Stimulated activated CD8-positive, alpha-beta memory T cell treated with anti-CD3 and anti-CD28 coated beads, Interleukin-4, amount 100 ng/mL, for 1 hour (primary cell): ENCODE data around the gene MCRS1.
"Not testable (repeated sequence)": the region's sequence is repeated elsewhere in the genome, so short reads cannot be mapped to it uniquely, and the experiment has no call there.

ENCODE experiments used
- DNase-seq, 2 donors: peaks; one replicate each; pipeline ENCODE4 v3.0.0-alpha.2; 2020; ENCODE audit warnings: low read depth in 2 of 2, low spot score in 1 of 2

MCRS1 gene, protein sequence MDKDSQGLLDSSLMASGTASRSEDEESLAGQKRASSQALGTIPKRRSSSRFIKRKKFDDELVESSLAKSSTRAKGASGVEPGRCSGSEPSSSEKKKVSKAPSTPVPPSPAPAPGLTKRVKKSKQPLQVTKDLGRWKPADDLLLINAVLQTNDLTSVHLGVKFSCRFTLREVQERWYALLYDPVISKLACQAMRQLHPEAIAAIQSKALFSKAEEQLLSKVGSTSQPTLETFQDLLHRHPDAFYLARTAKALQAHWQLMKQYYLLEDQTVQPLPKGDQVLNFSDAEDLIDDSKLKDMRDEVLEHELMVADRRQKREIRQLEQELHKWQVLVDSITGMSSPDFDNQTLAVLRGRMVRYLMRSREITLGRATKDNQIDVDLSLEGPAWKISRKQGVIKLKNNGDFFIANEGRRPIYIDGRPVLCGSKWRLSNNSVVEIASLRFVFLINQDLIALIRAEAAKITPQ

DNA sequence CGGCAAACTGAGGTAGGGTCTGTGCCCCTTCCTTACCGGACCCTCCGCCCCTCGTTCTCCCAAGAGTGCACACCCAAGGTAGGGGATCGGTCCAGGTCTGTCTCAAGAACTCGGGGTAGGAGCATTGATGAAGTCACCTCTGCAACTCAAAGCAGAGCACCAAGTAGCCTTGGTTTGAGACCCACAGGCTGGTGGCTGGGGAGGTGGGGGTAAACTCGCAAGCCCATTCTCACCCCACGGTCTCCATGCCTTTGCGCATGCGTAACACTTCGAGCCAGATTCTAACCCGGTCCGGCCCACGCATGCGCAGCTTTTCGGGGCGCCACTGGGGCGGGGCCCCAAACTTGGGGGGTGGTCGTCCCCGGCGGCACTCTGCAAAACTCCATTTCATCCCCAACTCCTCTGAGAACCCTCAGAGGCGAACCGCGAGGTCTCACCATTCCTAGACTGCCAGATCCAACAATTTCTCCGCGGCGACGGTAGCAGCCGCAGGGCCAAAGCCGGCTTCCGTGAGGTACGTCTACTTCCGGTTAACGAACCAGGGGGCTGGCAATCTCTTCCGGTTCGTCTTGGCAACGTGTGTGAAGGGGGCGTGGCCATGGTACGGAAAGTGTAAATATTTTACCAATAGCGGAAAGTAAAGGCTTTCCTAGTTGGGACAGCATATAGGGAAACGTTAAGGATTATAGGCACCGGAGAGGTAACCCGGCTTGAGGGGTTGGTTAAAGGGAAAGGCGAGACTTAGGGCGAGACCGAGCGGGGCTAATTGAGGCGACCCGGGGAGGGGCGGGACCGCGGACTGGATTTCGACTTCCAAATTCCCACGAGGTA is at the start of gene MCRS1:
MCRS1 (minus strand) TSS at position 532 of the 831 bp plus-strand sequence. CDS start 1,411 bp downstream, outside the sequence.
- peak; percentile 80 for DNase-seq

DNA sequence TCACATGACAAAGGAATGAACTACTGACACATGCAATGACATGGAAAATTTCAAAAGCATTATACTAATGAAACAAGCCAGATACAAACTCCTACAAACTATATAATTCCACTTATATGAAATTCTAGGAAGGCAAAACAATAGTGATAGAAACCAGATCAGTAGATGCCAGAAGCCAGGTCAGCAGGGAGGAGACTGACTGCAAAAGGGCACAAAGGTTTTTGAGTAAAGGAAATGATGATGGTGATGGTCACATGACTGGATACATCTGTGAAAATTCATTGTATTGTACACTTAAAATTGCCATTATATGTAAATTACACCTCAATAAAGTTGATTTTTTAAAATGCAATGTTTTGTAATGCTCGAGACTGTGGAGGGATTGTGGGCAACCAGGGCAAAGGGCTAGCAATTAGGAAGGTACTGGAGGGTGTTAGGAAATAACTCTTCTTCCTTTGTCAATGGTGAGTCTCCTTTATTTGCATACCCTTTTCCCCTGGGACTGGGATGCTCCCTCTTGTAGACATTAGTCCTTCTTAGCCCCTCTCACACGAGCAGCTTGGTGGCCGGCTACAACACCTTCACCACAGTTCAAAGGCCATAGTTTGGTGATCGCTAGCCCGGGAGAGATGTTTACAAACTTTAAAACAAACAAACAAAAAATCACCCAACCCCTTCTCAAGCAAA is 48.7 kb upstream of the MCRS1 start:
- no peak for DNase-seq

DNA sequence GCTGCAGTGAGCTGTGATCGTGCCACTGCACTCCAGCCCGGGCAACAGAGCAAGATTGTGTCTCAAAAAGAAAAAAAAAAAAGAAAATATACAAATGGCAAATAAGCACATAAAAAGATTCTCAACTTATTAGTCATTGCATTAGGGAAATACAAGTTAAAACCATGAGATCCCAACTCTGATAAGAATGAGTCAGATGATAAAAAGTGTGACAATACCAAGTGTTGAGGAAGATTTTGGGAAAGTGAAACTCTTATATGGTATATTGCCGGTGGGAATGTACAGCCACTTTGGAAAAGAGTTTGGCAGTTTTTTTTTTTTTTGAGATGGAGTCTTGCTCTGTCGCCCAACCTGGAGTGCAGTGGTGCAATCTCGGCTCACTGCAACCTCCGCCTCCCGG is 47.8 kb upstream of the MCRS1 start:
- no peak for DNase-seq

DNA sequence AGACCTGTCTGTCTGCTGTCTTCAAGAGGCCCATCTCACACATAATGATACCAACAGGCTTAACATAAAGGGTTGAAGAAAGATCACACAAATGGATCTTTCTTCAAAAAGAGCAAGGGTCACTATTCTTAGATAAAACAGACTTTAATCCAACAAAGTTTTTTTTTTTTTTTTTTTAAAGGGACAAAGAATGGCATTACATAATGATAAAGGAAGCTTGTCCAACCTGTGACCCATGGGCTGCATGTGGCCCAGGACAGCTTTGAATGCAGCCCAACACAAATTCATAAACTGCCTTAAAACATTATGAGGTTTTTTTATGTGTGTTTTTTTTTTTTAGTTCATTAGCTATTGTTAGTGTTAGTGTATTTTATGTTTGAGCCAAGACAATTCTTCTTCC is 44.3 kb upstream of the MCRS1 start:
- DNase-seq: no peak

DNA sequence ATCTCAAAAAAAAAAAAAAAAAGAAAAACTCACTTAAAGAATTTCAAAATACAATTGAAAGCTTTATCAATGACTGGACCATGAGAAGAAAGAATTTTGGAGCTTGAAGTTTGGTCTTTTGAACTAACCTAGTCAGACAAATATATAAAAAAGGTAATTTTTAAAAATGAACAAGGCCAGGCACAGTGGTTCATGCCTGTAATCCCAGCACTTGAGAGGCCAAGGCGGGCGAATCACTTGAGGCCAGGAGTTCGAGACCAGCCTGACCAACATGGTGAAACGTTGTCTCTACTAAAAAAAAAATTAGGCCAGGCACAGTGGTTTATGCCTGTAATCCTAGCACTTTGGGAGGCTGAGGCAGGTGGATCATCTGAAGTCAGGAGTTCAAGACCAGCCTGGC is 42.8 kb upstream of the MCRS1 start:
- DNase-seq: not testable (repeated sequence)

DNA sequence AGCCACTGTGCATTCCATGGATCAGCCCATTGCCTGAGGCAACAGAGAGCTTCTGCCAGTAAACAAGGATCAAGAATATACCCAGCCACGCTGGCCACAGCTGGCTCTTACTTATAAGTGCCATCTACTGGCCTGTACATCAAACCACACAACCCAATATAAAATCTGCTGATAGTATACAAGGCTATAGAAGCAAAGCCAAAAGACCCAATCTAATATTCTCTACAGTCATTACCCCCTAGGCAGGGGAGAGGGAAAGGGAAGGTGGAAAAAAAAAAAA is 41.9 kb upstream of the MCRS1 start:
- no peak for DNase-seq

DNA sequence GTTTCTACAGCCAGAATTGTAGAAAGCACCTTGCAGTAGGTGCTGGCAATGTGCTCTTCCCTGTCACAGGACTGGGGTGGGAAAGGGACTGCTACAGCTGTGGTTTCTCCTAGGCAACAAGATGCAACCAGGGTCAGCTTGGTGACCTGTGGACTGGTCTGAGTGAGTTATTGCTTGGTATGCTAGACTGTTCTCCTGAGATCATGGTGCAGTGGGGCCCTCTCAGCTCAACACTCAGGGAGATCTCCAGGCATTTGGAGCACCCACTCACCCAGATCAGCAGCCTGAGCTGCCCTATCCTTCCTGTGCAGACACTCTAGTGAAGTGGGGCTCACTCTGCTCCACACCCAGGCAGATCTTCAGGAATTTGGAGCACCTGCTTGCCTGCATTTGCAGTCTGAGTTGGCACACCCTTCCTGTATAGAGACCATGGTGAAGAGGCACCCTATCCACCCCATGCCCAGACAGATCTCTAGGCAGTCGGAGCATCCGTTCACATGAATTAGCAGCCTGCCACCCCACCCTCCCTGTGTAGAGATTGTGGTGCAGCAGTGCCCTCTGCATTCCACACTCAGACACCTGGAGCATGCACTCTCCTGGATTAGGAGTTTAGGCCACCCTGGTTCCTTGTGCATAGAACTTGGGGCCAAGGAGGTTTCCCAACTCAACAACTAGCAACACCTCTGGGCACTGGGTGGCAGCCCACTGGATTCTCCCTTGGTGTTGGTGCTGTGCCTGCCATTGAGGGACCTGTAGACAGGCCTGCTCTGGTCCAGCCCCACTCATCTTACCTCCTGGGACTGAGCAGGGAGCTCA is 41.3 kb upstream of the MCRS1 start:
- no peak for DNase-seq

DNA sequence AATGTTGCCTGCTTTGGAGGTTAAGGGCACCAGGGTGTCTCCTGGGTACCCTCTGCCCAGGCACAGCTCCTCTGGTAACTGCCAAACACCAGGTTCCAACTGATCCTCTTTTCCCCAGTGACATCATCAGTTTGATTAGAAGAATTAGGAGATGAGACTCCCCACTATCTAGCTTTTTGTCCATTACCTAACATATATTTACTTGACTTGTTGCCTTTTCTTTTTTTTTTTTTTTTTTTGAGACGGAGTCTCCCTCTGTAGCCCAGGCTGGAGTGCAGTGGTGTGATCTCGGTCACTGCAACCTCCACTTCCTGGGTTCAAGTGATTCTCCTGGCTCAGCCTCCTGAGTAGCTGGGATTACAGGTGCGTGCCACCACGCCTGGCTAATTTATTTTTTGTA is 37.6 kb upstream of the MCRS1 start, which contains the start of gene FAM186B:
FAM186B (minus strand) TSS at position 101 of the 400 bp plus-strand sequence. CDS start 162 bp downstream, outside the sequence.
- DNase-seq: not testable (repeated sequence)

DNA sequence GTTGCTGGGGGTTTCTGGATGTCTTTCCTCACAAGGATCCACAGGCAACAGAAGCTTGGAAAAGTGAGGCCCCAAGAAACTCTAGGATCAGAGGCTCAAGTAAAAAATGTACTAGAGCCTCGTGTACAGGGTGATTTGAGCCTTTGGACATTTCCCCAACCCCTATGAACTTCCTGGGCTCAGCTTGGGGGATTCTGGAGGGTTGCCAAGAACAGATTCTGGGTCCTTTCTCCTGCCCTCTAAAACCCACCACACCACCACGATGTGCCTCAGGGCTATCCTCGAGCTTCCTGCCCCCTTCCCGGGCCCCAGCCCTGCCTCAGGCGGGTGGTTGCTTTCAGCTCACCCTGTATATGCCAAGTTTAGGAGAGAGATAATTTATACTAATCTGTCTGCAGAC is 36.9 kb upstream of the MCRS1 start:
- no peak for DNase-seq

DNA sequence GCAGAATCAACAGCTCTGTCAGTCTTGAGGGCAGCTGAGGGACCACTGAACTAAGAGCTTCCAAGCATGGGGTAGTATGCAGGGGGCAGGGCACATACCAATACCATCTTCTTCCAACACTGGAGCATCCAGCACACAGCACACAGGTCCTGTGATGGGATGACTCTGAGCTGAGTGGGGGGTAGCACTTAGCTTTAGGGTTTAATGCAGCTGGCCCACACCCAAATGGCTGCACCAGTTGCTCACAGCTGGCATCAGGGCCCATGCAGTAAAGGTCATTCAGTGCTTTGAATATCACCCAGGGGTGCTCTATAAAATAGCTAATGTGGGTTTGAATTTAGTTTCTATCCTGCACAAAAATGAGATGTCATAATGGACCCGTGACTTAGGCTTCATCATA is 35.8 kb upstream of the MCRS1 start:
- no peak for DNase-seq

DNA sequence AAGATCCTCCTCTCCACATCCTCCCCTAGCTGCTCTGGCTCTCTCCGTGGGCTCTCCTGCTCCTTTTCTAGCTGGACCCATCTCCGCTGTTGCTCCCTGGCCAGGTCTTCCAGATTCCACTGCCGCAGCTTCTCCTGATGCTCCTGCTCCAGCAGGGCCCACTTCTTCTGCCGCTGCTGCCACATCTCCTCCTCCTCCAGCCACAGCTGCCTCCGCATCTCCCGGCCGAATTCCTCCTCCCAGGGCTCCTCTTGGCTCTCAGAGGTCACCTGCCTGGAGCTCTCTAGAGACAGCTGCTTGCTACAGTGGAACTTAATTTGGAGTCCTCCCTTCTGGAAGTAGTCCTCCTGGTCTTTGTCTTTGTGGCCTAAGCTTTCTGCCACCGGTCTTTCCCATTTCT is 32.0 kb upstream of the MCRS1 start:
- no peak for DNase-seq

DNA sequence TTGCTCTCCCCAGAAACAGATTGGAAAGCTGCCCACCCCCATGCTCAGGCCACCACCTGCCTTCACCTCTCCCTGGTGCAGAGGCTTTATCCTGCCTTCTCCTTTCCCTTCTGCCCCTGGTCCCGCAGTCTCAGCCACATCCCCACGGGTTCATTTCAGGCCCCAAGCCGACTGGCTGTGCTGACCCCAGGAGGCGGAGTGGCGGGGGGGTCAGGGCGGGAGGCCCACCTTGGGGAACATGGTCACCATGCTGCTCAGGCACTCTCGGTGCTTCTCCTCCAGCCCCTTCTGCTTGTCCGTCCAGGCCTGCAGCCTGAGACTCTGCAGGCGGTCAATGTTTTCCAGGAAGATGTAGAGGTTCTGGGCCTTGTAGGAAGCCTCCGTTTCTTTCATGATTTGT is 30.6 kb upstream of the MCRS1 start:
- no peak for DNase-seq

DNA sequence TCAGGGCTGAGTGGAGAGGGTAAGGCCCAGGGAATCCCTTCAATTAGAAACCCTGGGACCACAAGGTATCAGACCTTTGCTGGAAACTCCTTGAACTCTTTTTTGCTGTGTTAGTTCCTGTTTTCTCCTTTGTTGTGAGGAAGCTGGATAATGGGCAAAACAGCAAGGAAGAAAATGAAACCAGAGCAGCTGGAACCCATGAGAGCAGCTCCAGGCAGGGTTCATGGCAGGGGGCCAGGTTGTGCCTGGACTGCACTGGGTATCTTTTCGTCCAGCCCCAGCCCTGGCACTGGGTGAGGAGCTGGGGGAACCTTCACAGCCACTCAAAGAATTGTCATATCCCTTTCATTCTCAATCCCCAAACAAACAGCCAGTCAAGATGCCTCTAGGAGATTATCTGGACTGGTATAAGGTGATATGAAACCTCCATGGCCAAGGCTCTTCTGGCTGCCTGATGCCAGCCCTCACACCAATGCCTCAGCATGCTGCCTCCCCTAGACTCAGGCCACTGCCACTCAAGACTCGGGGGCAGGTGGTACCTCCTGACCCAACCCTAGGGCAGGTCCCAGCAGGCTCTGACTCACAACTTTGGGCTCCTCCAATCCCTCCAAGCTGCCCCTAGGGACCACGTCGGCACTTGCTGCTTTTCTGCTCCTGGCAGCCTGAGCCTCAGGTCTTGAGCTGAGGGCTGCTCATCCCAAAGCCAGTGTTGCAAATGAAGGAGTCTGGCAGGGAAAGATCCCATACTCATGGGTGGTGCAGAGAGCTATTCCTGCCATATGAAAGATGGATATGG is 21.0 kb upstream of the MCRS1 start:
- DNase-seq: no peak

DNA sequence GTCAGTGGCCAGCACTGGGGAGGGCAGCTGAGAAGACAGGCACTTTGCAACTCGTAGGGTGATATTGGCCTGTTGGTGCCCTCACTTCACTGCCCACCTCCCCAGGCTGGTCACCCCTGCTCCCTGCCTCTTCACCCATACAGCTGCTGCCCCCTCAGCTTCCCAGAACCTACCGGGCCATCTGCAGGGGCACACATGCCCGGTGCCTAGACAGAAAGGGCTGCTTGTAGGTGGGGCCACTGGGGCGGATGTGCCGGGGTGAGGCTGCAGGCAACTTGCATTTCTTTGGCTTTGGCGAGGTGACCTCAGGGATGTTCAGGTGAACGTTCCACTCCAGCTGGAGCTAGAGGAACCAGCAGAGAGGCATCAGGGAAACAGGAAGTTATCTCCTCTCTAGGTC is 20.3 kb upstream of the MCRS1 start:
- DNase-seq: no peak

DNA sequence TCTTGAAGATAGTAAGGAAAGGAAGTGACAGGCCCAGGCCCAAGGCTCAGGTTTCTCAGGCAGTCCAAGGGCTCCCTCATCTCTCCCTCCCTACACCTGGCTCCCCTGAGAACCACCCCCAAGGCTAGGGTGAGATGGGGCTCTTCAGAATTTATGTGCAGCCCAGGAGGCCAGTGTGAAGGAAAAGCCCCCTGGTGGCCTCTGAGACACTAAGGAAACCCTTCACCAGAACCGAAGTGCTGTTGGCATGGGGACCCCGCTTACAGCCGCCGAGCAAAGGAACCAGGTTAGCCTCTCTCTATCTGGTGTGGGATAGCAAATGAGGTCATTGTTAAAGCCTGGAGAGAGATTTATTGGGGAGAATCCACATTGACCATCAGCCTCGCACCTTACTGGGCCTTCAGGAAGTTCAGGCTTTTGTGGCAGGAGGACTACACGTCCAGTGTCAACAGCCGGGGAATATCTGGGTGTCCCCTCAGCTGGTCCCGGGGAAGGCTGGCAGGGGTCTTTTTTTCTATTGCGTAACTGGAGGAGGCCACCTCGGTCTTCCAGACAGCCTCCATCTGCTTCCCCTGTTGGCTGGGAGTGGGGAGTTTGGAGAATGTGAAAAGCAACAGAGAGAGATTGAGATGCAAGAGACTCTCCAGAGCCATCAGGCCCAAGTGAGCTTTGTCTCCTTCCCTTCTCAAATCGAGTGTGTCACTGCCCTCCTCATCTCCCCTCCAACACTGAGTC is 19.4 kb upstream of the MCRS1 start:
- no peak for DNase-seq

DNA sequence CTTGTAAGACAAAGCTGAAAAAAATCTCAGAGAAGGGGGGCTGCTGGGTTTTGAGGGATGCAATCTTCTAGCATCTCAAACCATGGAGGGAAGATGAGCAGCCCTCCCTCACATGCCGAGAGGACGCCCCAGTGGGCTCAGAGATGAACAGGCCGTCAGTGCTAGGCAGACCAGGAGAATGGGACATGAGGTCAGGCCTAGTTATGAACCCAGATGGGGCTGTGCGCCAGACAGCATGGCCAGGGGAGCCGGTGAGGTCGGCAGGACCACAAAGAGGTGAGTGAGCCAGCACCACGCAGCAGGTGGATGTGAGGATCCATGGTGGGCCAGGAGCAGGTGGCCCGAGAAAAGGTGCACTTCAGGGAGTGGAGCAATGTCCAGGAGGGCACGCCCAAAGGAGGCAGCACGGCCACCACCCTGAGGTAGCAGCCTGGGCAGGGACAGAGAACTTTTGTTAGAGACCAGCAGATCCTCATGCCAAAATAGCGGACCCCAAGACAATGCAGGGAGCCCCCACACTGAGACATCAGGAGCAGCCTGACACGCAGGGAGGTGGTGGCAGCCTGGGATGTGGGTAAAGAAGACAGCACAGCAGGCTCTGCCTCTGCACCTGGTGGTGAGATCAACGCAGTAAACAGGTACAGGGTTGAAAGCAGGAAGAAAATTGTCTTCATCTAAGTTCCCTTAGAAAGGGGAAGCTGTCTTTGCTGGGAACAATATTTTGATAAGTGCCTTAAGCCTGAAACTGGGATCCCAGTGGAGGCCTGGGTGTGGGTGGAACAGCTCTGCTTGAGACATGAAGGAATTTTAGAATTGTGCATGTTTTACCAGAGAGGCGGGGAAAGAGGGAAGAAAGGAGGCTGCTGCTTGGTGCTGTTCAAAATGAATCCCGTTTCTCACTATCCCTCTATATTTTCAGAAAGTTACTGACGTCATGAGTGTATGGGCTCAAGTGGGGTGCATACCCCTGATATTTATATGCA is 17.8 kb upstream of the MCRS1 start:
- no peak for DNase-seq

DNA sequence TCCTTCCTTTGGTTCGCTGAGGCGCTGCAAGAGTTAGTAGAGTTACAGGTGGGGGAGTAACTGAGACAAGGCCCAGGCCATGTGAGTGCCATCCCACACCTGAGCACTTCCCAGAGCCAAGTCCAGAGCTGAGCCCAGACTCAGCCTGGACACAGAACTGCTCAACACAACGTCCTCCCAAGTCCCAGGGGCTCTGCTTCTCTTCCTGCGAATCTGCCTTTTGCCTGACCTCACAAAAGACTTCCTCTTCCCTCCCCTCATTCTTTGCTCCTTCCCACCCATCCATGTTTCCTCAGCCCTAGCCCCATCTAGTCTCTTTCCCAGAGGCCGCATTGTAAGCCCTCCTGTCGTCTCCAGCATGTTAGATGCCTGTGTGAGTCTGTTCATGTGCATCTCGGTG is 16.6 kb upstream of the MCRS1 start:
- no peak for DNase-seq

DNA sequence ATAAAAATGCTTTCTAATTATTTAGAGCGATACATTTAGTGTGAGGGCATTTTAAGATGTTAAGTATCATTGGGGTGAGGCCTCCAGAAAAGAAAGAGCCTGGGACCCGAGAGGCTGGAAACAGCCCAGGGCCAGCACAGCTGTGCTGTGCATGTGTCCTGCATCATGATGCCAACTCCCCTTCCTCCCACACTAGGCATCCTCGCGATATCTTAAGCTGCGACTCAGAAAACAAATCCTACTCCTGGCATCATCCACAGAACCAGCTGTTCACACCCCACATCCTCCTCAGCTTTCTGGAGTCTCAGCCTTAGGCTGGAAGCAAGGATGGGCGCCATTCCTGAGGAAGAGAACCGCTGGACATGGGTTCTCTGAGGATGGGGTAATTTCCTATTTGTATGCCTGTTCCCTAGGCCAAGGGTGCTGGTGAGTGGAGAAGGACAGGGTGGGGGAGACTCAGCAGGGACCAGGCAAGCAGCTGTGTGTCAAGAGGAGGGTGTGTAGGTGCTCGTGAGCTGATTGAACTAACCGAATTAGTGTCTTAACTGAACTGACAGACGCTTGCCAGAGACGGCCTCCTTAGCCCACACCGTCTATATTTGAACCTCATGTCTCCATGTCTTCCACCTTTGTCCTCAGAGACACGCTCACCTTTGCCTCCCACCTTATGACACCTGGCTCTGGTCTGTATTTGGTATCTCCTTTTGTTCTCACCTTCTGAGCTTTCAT is 15.6 kb upstream of the MCRS1 start:
- no peak for DNase-seq
